CD4-positive, alpha-beta T cell treated with Interleukin-17A for 4 hours (primary cell): ENCODE data around the gene URI1.

Experiments used
- DNase-seq: peaks from one replicate; pipeline ENCODE4 v3.0.0-alpha.2; 2020; ENCODE audit warnings: mixed read lengths

Gene URI1

DNA sequence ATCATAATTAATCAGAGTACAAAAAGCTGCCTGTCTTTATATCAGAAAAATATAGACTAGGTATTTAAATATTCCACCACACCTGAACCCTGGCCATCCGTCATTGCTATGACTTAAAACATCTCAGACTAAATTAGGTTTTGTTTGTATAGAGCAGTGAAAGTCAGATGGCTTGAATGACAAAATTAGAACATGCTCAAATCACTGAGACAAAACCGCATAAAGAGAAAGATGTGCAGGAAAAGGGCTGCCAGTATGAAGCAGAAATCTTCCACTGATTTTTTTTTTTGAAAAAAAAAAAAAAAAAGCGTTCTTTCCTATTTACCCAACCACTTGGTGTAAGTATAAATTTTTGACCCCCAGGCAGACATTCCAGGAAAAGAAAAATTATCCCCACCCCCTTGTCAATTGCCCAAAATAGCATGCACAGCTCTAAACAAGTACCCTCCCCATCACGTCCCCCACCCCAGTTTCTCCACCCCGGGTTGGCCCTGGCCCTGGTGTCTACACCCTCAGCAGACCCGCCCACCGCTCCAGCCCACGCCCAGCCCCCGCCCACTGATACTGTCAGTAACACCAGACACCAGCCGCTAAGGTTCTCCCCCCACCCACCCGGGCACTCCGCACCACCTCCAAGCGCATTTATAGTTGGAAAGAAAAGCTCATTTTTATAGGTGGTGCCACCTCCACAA lies 118.6 kb downstream of the URI1 start:
- DNase-seq: no peak

DNA sequence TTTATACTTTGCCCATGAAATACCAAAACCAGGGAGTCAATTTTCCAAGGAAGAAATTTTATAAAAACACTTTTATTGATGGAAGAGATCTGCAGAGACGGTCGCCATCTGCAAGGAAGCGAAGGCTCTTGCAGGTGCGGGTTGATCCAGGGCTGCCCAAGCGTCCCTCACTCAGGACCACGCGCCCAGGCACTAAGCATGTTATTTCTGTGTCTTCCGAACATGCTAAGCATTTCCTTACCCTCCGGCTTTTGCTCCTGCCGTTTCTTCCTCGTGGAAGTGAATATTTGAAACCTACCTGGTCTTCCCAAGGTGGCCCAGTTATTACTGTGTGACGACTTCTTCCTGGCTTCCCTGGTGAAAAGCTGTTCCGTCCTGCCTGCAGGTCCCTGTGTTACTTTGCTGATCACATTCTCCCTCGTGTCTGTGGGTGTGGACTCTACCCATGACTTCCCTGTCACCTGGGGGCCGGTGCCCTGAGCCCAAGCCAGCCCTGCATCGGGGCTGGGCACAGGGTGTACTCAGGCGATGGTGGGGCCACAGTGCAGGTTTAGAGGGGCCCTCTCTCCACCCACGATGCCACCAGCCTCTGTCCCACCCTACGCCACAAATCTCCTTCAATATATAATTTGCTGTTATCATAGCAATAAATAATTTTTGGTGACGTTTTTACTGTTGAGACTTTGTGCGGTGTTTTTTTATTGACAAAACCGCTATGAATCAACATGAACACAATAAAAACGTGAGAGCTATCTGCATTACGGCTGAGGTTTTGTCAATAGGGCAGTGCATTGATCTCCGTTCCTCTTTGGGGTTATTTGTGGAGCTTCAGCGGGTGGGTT lies 119.4 kb downstream of the URI1 start:
- no peak for DNase-seq

DNA sequence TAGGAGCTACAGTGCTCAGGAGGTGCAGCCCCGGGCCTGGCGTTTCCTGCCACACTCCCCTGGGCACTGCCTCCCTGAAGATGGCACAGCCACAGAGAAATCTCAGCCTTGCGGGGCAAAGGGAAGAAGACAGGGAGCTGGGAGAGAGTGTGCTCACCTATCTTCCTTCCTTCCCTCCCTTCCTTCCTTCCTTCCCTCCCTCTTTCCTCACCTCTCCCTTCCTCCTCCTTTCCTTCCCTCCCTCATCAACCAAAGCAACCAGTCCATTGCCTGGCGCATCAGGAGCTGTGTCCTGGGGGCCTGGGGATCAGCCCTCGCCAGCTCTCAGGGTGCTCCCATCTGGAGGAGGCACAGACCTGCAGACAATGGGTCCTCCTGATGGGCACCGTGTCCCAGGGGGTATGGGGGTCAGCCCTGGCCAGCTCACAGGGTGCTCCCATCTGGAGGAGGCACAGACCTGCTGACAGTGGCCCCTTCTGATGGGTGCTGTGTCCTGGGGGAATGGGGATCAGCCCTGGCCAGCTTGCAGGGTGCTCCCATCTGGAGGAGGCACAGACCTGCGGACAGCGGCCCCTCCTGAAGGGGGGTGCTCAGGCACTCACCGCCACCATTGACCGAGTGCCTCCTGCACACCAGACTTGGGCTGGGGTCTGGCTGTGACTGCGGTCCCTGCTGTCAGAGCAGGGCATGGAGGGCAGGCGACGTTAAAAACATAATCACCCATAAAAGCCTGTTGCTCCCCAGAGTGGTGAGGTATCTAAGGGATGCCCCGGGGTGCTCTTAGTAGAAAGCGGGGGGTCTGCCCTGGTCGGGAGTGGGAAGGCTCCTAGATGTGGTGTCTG lies 120.2 kb downstream of the URI1 start:
- no peak for DNase-seq

DNA sequence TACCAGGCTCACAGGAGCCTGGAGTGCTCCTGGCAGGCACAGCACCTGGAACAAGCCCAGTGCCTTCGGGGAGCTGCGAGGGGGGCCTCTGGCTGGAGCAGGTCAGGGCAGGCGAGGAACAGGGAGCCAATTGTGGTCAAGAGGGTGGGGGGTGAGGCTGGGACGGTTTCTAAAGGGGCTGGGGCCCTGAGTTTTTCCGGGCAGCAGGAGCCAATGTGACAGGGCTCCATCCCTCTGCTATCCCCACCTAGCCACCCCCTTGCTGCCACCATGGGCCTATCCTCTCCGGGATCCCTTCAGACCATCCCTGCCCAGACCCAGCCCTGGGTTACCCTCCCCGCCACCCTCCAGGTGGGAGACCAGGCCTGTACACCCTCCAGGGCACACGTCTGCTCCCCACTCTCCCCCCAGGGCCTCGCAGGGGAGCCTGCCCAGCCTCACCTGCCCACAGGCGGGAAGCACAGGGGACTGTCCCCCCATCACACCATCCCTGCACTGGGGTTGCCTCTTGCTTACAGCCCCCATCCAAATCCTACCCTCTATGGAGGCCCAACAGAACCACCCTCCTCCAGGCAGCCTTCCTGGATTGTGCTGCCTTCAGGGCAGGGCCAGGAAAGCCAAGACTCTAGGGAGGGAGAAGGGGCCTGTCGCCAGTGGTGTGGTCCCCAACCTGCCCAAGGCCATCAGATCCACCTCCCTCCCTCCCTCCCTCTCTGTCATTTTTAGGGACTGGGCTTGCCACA lies 121.0 kb downstream of the URI1 start:
- DNase-seq: no peak

DNA sequence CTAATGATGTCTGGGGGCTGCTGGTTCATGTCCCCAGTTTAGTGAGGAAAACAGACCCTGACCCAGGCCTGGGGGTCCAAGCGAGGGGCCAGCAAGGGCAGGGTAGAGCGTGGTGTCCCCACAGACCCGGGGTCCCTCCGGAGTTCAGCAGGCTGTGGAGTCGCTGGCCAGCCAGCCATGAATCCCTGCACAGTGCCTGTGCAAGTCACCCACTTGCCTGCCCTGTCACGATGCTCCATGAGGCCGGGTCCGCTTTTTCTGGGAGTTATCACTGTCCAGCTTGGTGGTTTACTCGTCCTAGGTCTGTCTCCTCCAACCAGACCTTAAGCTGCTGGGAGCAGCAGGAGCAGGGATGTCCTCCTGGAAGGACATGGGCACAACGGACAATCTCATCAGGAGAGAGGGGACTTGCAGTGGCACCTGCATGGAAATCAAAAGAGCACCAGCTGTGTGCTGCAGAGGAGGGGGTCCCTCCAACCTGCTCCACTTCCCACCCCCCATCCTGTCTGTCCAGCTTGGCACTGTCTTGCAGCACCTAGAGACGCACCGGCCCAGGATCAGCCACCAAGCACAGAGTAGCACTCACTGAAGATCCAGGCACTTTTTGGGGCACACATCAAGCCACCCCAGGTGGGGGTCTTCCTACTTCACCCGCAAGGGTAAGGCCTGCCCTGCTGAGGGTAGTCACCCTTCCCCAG lies 121.8 kb downstream of the URI1 start:
- no peak for DNase-seq

DNA sequence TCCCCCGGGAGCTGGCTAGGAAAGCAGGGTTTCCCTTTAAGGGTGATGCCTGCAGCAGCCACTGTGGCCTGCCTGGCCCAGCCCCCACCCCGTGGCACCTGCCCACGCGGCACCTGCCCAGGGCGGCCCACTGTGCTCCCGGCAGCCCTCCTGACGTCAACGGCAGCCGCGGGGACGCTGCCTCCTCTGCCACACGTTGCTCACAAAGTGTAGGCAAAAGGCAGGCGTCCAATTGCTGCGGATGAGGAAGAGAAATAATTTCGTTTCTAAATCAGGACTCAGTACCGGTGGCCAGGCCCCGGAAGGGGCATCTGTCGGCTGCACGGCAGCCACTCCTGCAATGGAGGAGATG lies 122.3 kb downstream of the URI1 start:
- DNase-seq: no peak

DNA sequence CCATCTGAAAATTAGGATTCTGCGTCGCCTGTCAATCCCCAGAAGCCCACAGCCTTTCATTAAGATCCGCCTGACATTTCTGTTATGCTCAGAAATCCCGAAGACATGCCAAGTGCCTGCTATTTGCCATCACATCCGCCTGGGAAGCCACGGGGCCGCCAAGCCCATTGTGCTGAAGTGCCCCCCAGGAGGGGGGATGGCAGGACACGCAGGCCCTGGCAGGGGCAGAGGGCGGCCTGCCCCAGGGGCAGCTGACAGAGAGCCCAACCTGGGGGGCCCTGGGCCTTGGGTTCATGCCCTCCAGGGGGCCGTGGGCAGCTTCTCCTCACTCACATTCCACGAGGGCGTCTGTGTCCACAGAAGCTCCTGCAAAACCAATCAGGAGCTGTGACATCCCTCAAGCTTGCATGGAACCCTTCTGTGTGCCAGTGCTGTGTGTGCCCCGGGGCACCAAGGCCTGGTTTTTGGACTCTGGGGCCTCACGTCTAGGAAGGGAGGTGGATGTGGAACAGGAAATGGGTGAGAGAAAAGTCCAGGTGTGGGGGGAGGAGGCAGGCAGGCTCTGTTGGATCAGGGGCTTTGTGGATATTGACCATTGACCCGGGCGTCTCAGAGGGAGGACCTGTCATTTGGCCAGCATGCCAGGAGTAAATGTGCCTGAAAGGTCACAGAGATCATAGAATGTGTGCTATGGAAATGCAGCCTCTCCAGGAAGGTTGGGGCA lies 122.9 kb downstream of the URI1 start:
- DNase-seq: no peak

DNA sequence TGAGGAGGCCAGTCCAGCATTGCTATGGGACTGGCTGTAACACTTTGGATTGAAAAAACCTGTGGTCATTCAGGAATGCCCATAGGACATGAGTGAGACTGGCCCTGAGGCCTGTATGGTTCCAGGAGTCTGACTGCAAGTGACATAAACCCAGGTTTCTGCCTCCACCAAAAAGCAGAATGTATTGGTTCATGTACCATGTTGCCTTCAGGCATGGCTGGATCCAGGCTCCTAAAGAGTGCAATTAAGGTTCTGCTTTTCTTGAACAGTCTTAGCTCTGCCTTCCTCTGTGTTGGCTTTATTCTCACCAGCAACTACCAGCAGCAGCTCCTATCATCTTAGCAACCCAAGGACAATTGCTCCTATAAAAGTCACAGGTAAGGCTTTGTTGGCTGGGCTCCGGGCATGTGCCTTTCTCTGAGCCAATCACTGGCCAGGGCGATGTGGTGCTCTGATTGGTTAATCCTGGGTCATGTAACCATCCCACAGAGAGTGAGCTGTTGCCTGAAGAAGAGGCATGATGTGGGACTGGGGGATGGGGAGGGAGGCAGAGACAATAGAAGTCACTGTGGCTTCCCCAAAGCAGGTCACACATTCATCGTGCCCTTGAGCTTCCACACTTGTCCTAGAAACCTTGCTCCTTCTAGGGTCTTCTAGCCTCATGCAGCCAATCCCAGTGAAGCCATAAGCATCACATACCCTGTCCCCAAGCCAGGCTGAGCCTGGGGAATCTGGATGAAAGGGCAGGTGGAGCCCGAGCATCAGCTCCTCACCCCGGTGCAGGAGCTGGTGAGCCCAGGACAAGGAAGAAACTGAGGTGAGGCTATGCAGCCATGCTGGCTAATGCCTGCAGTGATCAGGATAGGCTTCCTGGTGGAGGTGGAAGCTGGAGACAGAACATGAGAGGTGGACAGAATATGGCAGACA lies 123.9 kb downstream of the URI1 start:
- DNase-seq: no peak
